Naive thymus-derived CD8-positive, alpha-beta T cell (primary cell): ENCODE data around the gene DENND5A. TPM values are rescaled to one million over a fixed set of nuclear protein-coding genes. Genes with fewer than 3 reads are reported as not detected.
A peak's percentile ranks its signal among the peaks of the same experiment; 100 is the strongest.

Source experiments
- ATAC-seq, 2 donors: fragments of 150-1000 bp; cut with Tn5 transposase in 1 of 2; sonication (Bioruptor Pico), chemical (Tn5 transposase) in 1 of 2; 1 replicate in 1 of 2; 2 replicates in 1 of 2; pipeline ENCODE4 v1.10.0; 2021; ENCODE audit warnings: mild to moderate bottlenecking in 2 of 2, moderate library complexity in 2 of 2
- POLR2A ChIA-PET: fragments of 350-600 bp; sonication (Branson Sonifier 250); formaldehyde crosslinking; loops from one replicate; lab custom pipeline; 2021; ENCODE audit warnings: antibody characterized with exemption; lab: Charles Lee
- DNase-seq, 10 donors: peaks; one replicate each; pipeline versions ENCODE4 v3.0.0 to v3.0.0-alpha.2; 2020 to 2022
- H3K27ac Mint-ChIP-seq, 10 donors: one replicate each; pipeline ENCODE4 v1.8.0; 2020 to 2022; ENCODE audit warnings: mild to moderate bottlenecking in 10 of 10, mixed read lengths in 10 of 10, moderate library complexity in 4 of 10, inconsistent platforms in 1 of 10
- H3K27me3 Mint-ChIP-seq, 5 donors: one replicate each; pipeline ENCODE4 v1.8.0; 2021 to 2022; ENCODE audit warnings: mixed read lengths in 5 of 5
- H3K36me3 Mint-ChIP-seq, 3 donors: one replicate each; pipeline ENCODE4 v1.8.0; 2020 to 2022; ENCODE audit warnings: mixed read lengths in 3 of 3, mild to moderate bottlenecking in 2 of 3, inconsistent platforms in 1 of 3
- H3K4me1 Mint-ChIP-seq, 4 donors: one replicate each; pipeline ENCODE4 v1.8.0; 2021 to 2022; ENCODE audit warnings: mixed read lengths in 4 of 4
- H3K4me3 Mint-ChIP-seq, 10 donors: one replicate each; pipeline ENCODE4 v1.8.0; 2020 to 2022; ENCODE audit warnings: mild to moderate bottlenecking in 10 of 10, mixed read lengths in 10 of 10, moderate library complexity in 6 of 10, inconsistent platforms in 1 of 10
- H3K9me3 Mint-ChIP-seq, 9 donors: one replicate each; pipeline ENCODE4 v1.8.0; 2020 to 2022; ENCODE audit warnings: mixed read lengths in 9 of 9, mild to moderate bottlenecking in 3 of 9, inconsistent platforms in 1 of 9, moderate library complexity in 1 of 9
- polyA plus RNA-seq, 3 donors: library from polyadenylated mRNA; unstranded; fragments of 300-500 nt; fragmentation: Illumina TruSeq; gene quantifications; one replicate each; pipeline ENCODE4 v1.2.3, GENCODE V29; 2021
- total RNA-seq, 8 experiments: library from RNA in 2 of 8; stranded (reverse) in 2 of 8; gene quantifications; one replicate each; pipeline ENCODE4 v1.2.3 and lab custom pipeline; 2021 to 2026

Gene DENND5A
- total and polyA plus RNA-seq, 5 experiments from 2014 or later: 26.4 to 122 (median 65.3) TPM

GRCh38 chr11:9280655-9281301, 15.6 kb upstream of the DENND5A start:
- H3K4me3 Mint-ChIP-seq: peak overlapping the region; percentile 33 to 73 (median 71)
- no peaks in the 10 kb centered on the region for H3K27me3 Mint-ChIP-seq
- no peaks in the 10 kb centered on the region for H3K9me3 Mint-ChIP-seq
- ATAC-seq (peak; percentile 92 to 97), DNase-seq (peak in 9 of 10 donors; percentile 33 to 82 (median 71))
- H3K36me3 Mint-ChIP-seq: peaks cover 0 to 36% (median 6%) of the 10 kb centered on the region in 3 donors
- peaks cover 5 to 21% (median 17%) of the 10 kb centered on the region in 4 donors for H3K4me1 Mint-ChIP-seq
- peak overlapping the region; percentile 61 to 91 (median 84) for H3K27ac Mint-ChIP-seq
- POLR2A ChIA-PET: interaction anchor here (0.5 to 1.8 kb wide), 8 partner anchors 16 to 180 kb away, joined by 3 to 23 read pairs (median 6); partner anchors contain the start of genes DENND5A, TMEM41B and ZNF143

GRCh38 chr11:9277176-9277575, 12.0 kb upstream of the DENND5A start:
- H3K27me3 Mint-ChIP-seq: no peaks in the 10 kb centered on the region
- no peaks in the 10 kb centered on the region for H3K9me3 Mint-ChIP-seq
- H3K4me3 Mint-ChIP-seq: no peak overlapping the region
- H3K4me1 Mint-ChIP-seq: peaks cover 13 to 30% (median 25%) of the 10 kb centered on the region in 4 donors
- no peak for ATAC-seq
- no peak for DNase-seq
- peaks cover 0 to 6% (median 0%) of the 10 kb centered on the region in 3 donors for H3K36me3 Mint-ChIP-seq
- peak overlapping the region in 5 of 10 donors; percentile 5 to 63 (median 47) for H3K27ac Mint-ChIP-seq
- POLR2A ChIA-PET: interaction anchor here (0.7 to 5.1 kb wide), 4 partner anchors 11 to 184 kb away, joined by 3 to 22 read pairs (median 5); partner anchors contain the start of genes DENND5A and ZNF143

- no peak overlapping the region for H3K4me3 Mint-ChIP-seq
Observed at GRCh38 chr11:9276571-9276970, 11.4 kb upstream of the DENND5A start.

GRCh38 chr11:9274499-9275258, 9.5 kb upstream of the DENND5A start:
- H3K9me3 Mint-ChIP-seq: no peaks in the 10 kb centered on the region
- H3K4me3 Mint-ChIP-seq: no peak overlapping the region
- POLR2A ChIA-PET: interaction anchor here (5.1 kb wide), 1 partner anchor 9 kb away, joined by 22 read pairs; the partner anchor contains the start of gene DENND5A
- peaks cover 8 to 12% (median 8%) of the 10 kb centered on the region in 4 donors for H3K4me1 Mint-ChIP-seq
- peak overlapping the region in 3 of 10 donors; percentile 31 to 63 (median 46) for H3K27ac Mint-ChIP-seq
- peaks cover 0 to 3% (median 0%) of the 10 kb centered on the region in 3 donors for H3K36me3 Mint-ChIP-seq
- ATAC-seq: no peak
- no peaks in the 10 kb centered on the region for H3K27me3 Mint-ChIP-seq
- no peak for DNase-seq

More at GRCh38 chr11:9276571-9276970, 11.4 kb upstream of the DENND5A start:
- H3K9me3 Mint-ChIP-seq: no peaks in the 10 kb centered on the region
- peaks cover 13 to 30% (median 25%) of the 10 kb centered on the region in 4 donors for H3K4me1 Mint-ChIP-seq
- no peaks in the 10 kb centered on the region for H3K27me3 Mint-ChIP-seq
- H3K27ac Mint-ChIP-seq: peak overlapping the region in 1 of 10 donors; percentile 10
- POLR2A ChIA-PET: interaction anchor here (1.9 to 5.1 kb wide), 2 partner anchors 11 to 26 kb away, joined by 5 to 22 read pairs; partner anchors contain the start of gene DENND5A
- H3K36me3 Mint-ChIP-seq: peaks cover 0 to 3% (median 0%) of the 10 kb centered on the region in 3 donors
- no peak for DNase-seq
- no peak for ATAC-seq

DNA sequence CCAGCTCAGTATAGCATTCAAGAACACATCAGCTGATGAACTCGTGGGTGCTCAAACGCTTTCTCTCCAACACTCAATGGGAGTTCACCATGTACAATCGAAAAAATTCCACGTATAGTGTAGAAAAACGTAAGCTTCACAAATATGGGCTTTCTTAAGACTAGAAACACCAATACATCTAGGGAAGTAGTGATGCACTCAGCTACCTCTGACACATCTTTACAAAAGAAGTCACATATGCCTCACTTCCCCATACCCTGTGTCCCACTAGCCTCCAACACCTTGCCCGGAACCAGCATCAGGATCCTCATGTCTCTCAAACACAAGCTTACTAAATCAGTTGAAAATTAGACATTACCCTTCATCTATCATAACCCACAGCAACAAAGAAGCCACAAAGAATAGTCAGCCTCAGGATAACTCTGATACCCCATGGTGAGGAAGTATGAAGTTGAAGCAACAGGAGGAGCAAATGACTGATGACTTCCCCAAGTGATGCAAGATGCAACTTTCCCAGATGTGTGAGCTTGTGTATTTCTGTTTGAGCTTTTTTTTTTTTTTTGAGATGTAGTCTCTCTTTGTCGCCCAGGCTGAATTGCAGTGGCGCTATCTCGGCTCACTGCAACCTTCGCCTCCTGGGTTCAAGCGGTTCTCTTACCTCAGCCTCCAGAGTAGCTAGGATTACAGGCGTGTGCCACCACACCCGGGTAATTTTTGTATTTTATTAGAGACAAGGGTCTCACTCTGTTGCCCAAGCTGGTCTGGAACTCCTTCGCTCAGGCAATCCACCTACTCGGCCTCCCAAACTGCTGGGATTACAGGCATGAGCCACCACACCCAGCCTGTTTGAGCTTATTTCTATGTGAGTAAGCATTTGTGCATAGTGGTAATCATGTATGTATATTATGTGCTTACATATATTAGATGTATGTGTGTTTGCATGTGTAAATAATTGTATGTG, 8.5 kb upstream of the DENND5A start:
- ATAC-seq: no peak
- Mint-ChIP-seq H3K27me3 (no peaks in the 10 kb centered on the region), H3K9me3 (no peaks in the 10 kb centered on the region), H3K27ac (peak overlapping the region in 5 of 10 donors; percentile 6 to 63 (median 40)), H3K36me3 (peaks cover 0 to 3% (median 0%) of the 10 kb centered on the region in 3 donors), H3K4me3 (no peak overlapping the region), H3K4me1 (peaks cover 8 to 12% (median 8%) of the 10 kb centered on the region in 4 donors)
- POLR2A ChIA-PET: interaction anchor here (1.2 to 5.1 kb wide), 2 partner anchors 8 to 111 kb away, joined by 4 to 22 read pairs; partner anchors contain the start of genes DENND5A and IPO7
- DNase-seq: no peak

GRCh38 chr11:9269492-9270013, 4.4 kb upstream of the DENND5A start:
- Mint-ChIP-seq H3K4me1 (peaks cover 12 to 21% (median 14%) of the 10 kb centered on the region in 4 donors), H3K27ac (peak overlapping the region in 3 of 10 donors; percentile 1 to 40 (median 33)), H3K36me3 (no peaks in the 10 kb centered on the region), H3K27me3 (peaks cover 0 to 1% (median 0%) of the 10 kb centered on the region in 5 donors), H3K9me3 (no peaks in the 10 kb centered on the region), H3K4me3 (no peak overlapping the region)
- ATAC-seq (no peak), DNase-seq (no peak)
- POLR2A ChIA-PET: no interaction called here

GRCh38 chr11:9267680-9268079, 2.5 kb upstream of the DENND5A start:
- DNase-seq: no peak
- H3K27me3 Mint-ChIP-seq: peaks cover 0 to 1% (median 0%) of the 10 kb centered on the region in 5 donors
- POLR2A ChIA-PET: interaction anchor here (0.6 to 4.4 kb wide), 2 partner anchors 7 to 12 kb away, joined by 4 to 22 read pairs; no protein-coding TSS in a partner anchor
- H3K36me3 Mint-ChIP-seq: no peaks in the 10 kb centered on the region
- H3K4me3 Mint-ChIP-seq: peak overlapping the region in 2 of 10 donors; percentile 29 to 48
- peak overlapping the region in 1 of 10 donors; percentile 17 for H3K27ac Mint-ChIP-seq
- peaks cover 9 to 21% (median 18%) of the 10 kb centered on the region in 4 donors for H3K4me1 Mint-ChIP-seq
- ATAC-seq: no peak
- no peaks in the 10 kb centered on the region for H3K9me3 Mint-ChIP-seq

DNA sequence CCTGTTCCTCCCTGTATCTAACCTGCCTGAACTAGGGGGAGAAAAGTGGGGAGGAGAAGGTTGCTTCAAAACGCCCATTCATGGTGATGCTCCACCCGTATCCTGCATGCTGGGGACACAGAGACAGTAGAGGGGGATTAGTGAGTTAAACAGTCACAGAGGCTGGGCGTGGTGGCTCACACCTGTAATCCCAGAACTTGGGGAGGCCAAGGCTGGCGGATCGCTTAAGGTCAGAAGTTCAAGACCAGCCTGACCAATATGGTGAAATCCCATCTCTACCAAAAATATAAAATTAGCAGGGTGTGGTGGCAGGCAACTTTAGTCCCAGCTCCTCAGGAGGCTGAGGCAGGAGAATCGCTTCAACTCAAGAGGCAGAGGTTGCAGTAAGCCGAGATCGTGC, 1.8 kb upstream of the DENND5A start:
- Mint-ChIP-seq H3K27ac (peak overlapping the region in 1 of 10 donors; percentile 87), H3K4me1 (peaks cover 14 to 28% (median 23%) of the 10 kb centered on the region in 4 donors), H3K9me3 (no peaks in the 10 kb centered on the region), H3K4me3 (peak overlapping the region in 5 of 10 donors; percentile 87 to 91 (median 89)), H3K36me3 (no peaks in the 10 kb centered on the region), H3K27me3 (peaks cover 0 to 1% (median 0%) of the 10 kb centered on the region in 5 donors)
- POLR2A ChIA-PET: interaction anchor here (1.0 to 4.4 kb wide), 3 partner anchors 8 to 44 kb away, joined by 4 to 22 read pairs (median 6); no protein-coding TSS in a partner anchor
- no peak for ATAC-seq
- no peak for DNase-seq

- DNase-seq (no peak), ATAC-seq (no peak)
- H3K36me3 Mint-ChIP-seq: no peaks in the 10 kb centered on the region
- peaks cover 19 to 35% (median 30%) of the 10 kb centered on the region in 4 donors for H3K4me1 Mint-ChIP-seq
- peak overlapping the region; percentile 79 to 92 (median 88) for H3K4me3 Mint-ChIP-seq
- H3K27me3 Mint-ChIP-seq: peaks cover 0 to 1% (median 0%) of the 10 kb centered on the region in 5 donors
- H3K9me3 Mint-ChIP-seq: no peaks in the 10 kb centered on the region
- peak overlapping the region; percentile 51 to 96 (median 86) for H3K27ac Mint-ChIP-seq
- POLR2A ChIA-PET: interaction anchor here (1.0 to 4.4 kb wide), 6 partner anchors 9 to 195 kb away, joined by 4 to 42 read pairs (median 12); partner anchors contain the start of gene ZNF143
Observed at GRCh38 chr11:9266132-9266736, 1.1 kb upstream of the DENND5A start.

DNA sequence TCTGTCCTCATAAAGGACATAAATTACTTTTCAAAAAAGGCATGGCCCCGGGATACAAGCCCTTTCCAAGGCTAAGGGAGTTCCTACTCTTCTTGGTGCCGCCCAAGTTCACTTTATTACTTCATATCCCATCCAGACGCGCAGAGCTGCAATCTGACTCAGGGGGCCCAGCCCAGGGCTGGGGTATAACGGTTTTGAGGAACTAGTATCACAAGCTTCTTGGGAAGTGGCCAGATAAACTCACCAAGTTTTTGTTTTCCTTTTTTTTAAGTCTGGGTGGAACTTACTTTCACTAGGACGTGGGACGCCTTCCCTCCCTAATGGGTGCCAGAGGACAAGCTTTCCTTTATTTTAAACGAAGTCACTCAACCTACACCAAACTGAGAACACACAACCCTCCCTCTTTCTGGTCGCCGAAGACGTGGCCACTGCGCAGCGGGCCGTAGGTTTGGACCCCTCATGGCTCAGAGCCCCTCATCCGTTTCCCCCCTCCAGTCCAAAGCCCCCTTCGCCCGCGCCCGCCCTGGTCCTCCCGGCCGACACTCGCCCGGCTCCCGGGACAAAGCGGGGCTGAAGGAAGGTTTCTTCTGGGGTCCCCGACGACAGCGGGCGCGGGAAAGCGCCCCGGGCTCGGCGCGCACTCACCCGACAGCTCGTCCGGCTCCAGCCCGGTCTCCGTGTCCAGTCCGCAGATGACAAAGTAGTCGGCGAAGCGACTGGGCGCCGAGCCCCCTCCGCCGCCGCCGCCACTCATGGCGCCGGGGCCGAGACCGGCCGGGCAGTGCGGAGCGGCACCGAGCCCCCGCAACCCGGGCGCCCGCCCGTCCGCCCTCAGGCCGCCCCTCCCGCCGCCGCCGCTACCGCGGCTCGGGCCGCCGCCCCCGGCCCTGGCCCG, 587 bp downstream of the DENND5A start:
- Mint-ChIP-seq H3K36me3 (no peaks in the 10 kb centered on the region), H3K4me1 (peaks cover 30 to 49% (median 45%) of the 10 kb centered on the region in 4 donors), H3K27ac (peak overlapping the region; percentile 48 to 98 (median 94)), H3K4me3 (peak overlapping the region; percentile 87 to 100 (median 97)), H3K9me3 (no peaks in the 10 kb centered on the region), H3K27me3 (peaks cover 0 to 1% (median 0%) of the 10 kb centered on the region in 5 donors)
- ATAC-seq: peak; percentile 46 to 53
- peak in 5 of 10 donors; percentile 15 to 39 (median 18) for DNase-seq
- POLR2A ChIA-PET: interaction anchor here (0.6 to 4.4 kb wide), 9 partner anchors 10 to 270 kb away, joined by 3 to 42 read pairs (median 5); partner anchors contain the start of genes TMEM41B and ZNF143
